Neutrophil (primary cell): ENCODE results near the gene STARD4.

Experiments used
- H3K27ac ChIP-seq: fragments of 200-600 bp; sonication (generic); 2 replicates; pipeline ENCODE4 v1.5.1; 2016; ENCODE audit warnings: mild to moderate bottlenecking, moderate library complexity
- H3K27me3 ChIP-seq: fragments of 200-600 bp; sonication (generic); 2 replicates; pipeline ENCODE4 v1.6.0; 2016; ENCODE audit warnings: mild to moderate bottlenecking
- H3K36me3 ChIP-seq: fragments of 200-600 bp; sonication (generic); 2 replicates; pipeline ENCODE4 v1.5.1; 2017
- H3K4me1 ChIP-seq, 2 experiments: fragments of 200-600 bp in 1 of 2; sonication (generic) in 1 of 2; 1 replicate in 1 of 2; 2 replicates in 1 of 2; pipeline versions ENCODE4 v1.5.1 to v1.6.1; 2013 to 2016; ENCODE audit warnings: low read depth in 1 of 2, low read length in 1 of 2, mild to moderate bottlenecking in 1 of 2, moderate library complexity in 1 of 2; ENCODE audit not compliant: control insufficient read depth in 1 of 2, insufficient read depth in 1 of 2
- H3K4me3 ChIP-seq, 2 experiments: fragments of 200-600 bp in 1 of 2; sonication (generic) in 1 of 2; 1 replicate in 1 of 2; 2 replicates in 1 of 2; pipeline ENCODE4 v1.5.1; 2013 to 2016; ENCODE audit warnings: low read depth in 1 of 2, low read length in 1 of 2, mild to moderate bottlenecking in 1 of 2, moderate library complexity in 1 of 2
- H3K9me3 ChIP-seq: fragments of 200-600 bp; sonication (generic); 2 replicates; pipeline ENCODE4 v1.5.1; 2016
- TF ChIP-seq, protein P1 (sequence below): fragments of 200-600 bp; sonication (generic); IDR thresholded peaks from 2 replicates; pipeline ENCODE4 v1.5.1; 2016; ENCODE audit warnings: antibody characterized with exemption

STARD4 gene

DNA sequence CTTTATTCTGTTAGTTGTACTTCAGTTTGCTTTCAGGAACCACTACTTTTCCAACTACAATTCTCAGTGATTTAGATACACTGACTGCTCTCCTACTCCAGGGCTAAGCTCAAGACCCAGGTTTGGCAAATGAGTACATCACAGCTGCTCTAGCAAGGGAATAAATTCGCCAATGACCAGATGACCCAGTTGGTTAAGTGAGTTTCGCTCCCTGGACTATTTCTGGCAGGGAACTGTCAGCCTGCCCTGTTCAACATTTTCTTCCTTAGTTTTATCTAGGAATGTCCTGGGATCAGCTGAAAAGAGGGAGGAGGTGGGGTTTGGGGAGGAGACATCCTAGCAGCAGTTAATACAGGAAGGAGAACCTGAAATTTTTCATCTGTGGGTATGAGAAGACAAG, 6.4 kb upstream of the STARD4 start:
- Histone ChIP-seq H3K36me3 (no peaks in the 10 kb centered on the region), H3K27me3 (no peaks in the 10 kb centered on the region), H3K9me3 (no peaks in the 10 kb centered on the region), H3K4me3 (no peak overlapping the region), H3K27ac (no peak overlapping the region), H3K4me1 (no peaks in the 10 kb centered on the region)
- TF ChIP-seq, protein P1, sequence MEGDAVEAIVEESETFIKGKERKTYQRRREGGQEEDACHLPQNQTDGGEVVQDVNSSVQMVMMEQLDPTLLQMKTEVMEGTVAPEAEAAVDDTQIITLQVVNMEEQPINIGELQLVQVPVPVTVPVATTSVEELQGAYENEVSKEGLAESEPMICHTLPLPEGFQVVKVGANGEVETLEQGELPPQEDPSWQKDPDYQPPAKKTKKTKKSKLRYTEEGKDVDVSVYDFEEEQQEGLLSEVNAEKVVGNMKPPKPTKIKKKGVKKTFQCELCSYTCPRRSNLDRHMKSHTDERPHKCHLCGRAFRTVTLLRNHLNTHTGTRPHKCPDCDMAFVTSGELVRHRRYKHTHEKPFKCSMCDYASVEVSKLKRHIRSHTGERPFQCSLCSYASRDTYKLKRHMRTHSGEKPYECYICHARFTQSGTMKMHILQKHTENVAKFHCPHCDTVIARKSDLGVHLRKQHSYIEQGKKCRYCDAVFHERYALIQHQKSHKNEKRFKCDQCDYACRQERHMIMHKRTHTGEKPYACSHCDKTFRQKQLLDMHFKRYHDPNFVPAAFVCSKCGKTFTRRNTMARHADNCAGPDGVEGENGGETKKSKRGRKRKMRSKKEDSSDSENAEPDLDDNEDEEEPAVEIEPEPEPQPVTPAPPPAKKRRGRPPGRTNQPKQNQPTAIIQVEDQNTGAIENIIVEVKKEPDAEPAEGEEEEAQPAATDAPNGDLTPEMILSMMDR, result no peak

DNA sequence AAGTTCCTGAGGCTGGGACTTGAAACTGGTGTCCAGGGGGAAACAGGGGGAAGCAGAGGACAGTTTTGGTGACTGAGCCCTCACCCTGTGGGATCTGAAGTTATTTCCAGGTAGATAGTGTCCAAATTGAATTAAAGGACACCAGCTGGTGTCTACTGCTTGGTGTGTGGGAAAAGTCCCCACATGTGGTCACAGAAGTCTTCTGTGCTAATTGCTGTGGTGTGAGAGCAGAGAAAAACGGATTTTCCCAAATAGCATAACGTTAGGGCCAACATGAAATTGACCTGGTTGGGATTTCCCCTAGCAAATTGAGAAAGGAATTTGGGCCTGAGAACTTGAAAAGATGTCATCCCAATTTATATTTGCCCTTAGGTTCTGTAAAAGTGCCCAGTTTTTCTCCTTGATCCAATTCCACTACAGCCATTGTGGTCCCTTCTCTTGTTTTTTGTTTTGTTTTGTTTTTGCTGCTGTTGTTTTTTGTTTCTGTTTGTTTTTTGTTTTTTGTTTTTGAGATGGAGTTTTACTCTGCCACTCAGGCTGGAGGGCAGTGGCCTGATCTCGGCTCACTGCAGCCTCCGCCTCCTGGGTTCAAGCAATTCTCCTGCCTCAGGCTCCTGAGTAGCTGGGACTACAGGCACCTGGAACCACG, 5.6 kb upstream of the STARD4 start:
- no peaks in the 10 kb centered on the region for H3K36me3 ChIP-seq
- H3K4me3 ChIP-seq, result no peak overlapping the region
- no peaks in the 10 kb centered on the region for H3K9me3 ChIP-seq
- no peak overlapping the region for H3K27ac ChIP-seq
- TF ChIP-seq, protein P1, result no peak
- H3K27me3 ChIP-seq, result peaks cover 3% of the 10 kb centered on the region
- peaks cover under 1 to 2% of the 10 kb centered on the region in 2 experiments for H3K4me1 ChIP-seq

DNA sequence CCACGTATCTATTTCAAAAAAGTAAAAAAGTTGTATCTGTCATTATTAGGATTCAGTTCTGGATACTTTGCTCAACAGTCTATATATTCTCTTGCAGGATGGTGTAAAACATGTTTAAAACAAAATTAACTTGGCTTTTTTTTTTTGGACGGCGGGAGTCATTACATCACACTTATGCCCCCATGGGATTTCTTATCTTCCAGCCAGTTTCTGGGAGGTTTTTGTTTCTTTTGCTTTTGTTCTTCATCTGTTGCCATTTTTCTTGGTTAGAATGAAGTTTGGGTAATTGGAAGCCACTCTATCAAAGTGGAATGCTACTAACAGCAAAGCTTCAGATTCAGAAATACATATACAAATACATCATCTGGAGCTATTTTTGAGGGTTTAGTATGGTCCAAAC, 1.8 kb upstream of the STARD4 start:
- H3K36me3 ChIP-seq, result no peaks in the 10 kb centered on the region
- peaks cover 15% of the 10 kb centered on the region for H3K27me3 ChIP-seq
- H3K27ac ChIP-seq, result no peak overlapping the region
- H3K4me3 ChIP-seq, result no peak overlapping the region
- no peaks in the 10 kb centered on the region for H3K9me3 ChIP-seq
- TF ChIP-seq, protein P1, result no peak
- peaks cover 14 to 18% of the 10 kb centered on the region in 2 experiments for H3K4me1 ChIP-seq

DNA sequence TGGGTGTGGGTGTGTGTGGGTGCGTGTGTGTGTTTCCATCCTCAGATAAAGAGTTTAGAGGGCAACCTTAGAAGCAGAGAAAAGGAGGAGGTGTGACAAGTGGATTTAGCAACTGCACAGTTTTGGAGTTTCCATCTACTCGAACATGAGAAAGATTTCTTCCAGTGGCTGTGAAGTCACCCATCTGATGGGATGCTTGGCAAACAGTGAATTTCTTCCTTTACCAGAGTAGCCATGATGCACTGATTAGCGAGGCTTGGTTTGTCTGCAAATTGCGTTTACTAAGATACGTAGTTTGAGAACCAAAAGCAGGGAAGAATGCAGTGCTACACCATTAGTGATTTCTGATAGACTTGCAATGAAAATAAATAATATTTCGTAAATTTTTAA, 791 bp upstream of the STARD4 start:
- H3K9me3 ChIP-seq, result no peaks in the 10 kb centered on the region
- H3K4me3 ChIP-seq, result peak overlapping the region; percentile 67 to 69
- peaks cover 14 to 18% of the 10 kb centered on the region in 2 experiments for H3K4me1 ChIP-seq
- H3K27ac ChIP-seq, result no peak overlapping the region
- TF ChIP-seq, protein P1, result no peak
- H3K36me3 ChIP-seq, result no peaks in the 10 kb centered on the region
- peaks cover 15% of the 10 kb centered on the region for H3K27me3 ChIP-seq

DNA sequence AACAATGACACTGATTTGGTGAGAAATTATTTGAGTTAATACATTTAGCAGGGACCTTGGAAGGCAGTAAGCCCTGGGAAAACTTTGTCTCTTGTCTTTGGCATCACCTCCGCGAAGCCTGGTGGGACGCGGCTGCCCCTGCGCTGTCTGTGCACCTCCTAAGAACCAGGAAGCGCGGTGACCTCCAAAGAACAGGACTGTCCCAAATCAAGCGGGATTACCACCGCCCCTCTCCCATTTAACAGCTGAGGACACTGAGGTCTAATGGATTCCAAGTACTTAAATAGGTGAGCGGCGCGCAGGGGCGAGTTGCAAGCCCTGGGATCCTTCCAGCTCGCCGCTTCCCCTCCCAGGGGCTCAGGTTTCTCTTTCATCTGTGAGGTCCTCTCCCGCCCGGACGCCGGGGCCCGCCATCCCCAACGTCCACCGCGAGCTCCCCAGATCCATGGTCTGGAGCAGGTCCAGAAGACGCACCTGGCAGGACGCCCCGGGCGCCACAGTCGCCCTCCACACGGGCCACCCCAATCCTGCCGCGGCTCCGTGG, 432 bp downstream of the STARD4 start:
- Histone ChIP-seq H3K4me1 (peaks cover 14 to 18% of the 10 kb centered on the region in 2 experiments), H3K9me3 (no peaks in the 10 kb centered on the region), H3K36me3 (no peaks in the 10 kb centered on the region), H3K27me3 (peaks cover 15% of the 10 kb centered on the region), H3K27ac (no peak overlapping the region), H3K4me3 (peak overlapping the region; percentile 67 to 69)
- TF ChIP-seq, protein P1, result no peak
